SK-N-SH (cell line): ENCODE results near the gene PPID. TPM values are rescaled to one million over a fixed set of nuclear protein-coding genes. Genes with fewer than 3 reads are reported as not detected.

Source experiments
- CTCF ChIA-PET: fragments of 300-600, 350-600 bp; formaldehyde crosslinking; extraction: SDS; loops from one replicate; lab custom pipeline; 2021; lab: Yijun Ruan, JAX
- POLR2A ChIA-PET: fragments of 350-600 bp; sonication (Branson Sonifier 250); formaldehyde crosslinking; extraction: SDS; loops from one replicate; lab custom pipeline; 2020; ENCODE audit warnings: antibody characterized with exemption, inconsistent platforms; lab: Yijun Ruan, JAX
- DNase-seq: peaks from one replicate; pipeline ENCODE4 v3.0.0; 2012
- H2AFZ ChIP-seq: fragments of 200-600 bp; sonication (generic); 2 replicates; pipeline ENCODE4 v1.8.1; 2016; ENCODE audit warnings: antibody characterized with exemption, mild to moderate bottlenecking, low read depth
- H3F3A ChIP-seq: fragments of 200-600 bp; sonication (generic); replicated peaks from 2 replicates; pipeline ENCODE3; 2016; ENCODE audit warnings: antibody characterized with exemption, mild to moderate bottlenecking; ENCODE audit not compliant: insufficient read depth
- H3K27ac ChIP-seq, 2 experiments: fragments of 200-500 bp in 1 of 2; fragments of 200-600 bp in 1 of 2; sonication (Bioruptor generic) in 1 of 2; sonication (generic), shearing (Covaris generic) in 1 of 2; 2 replicates each; pipeline versions ENCODE4 v1.5.1 to v1.6.1; 2014 to 2016; ENCODE audit warnings: low read depth in 2 of 2, inconsistent platforms in 1 of 2, low read length in 1 of 2, mild to moderate bottlenecking in 1 of 2, mixed read lengths in 1 of 2
- H3K27me3 ChIP-seq: fragments of 200-600 bp; sonication (generic), shearing (Covaris generic); 2 replicates; pipeline ENCODE4 v1.6.1; 2016; ENCODE audit warnings: mixed run types; ENCODE audit not compliant: insufficient read depth
- H3K36me3 ChIP-seq, 2 experiments: fragments of 200-500 bp in 1 of 2; fragments of 200-600 bp in 1 of 2; sonication (Bioruptor generic) in 1 of 2; sonication (generic) in 1 of 2; replicated peaks in 1 of 2; 2 replicates each; pipeline versions ENCODE3 to v1.5.1; 2014 to 2016; ENCODE audit warnings: low read length in 1 of 2, mild to moderate bottlenecking in 1 of 2; ENCODE audit not compliant: insufficient read depth in 2 of 2, control insufficient read depth in 1 of 2
- H3K4me1 ChIP-seq, 2 experiments: fragments of 200-500 bp in 1 of 2; fragments of 200-600 bp in 1 of 2; sonication (Bioruptor generic) in 1 of 2; sonication (generic), shearing (Covaris generic) in 1 of 2; 2 replicates each; pipeline versions ENCODE4 v1.5.1 to v1.6.1; 2014 to 2016; ENCODE audit warnings: low read depth in 1 of 2, low read length in 1 of 2, mixed run types in 1 of 2; ENCODE audit not compliant: insufficient read depth in 2 of 2, control insufficient read depth in 1 of 2
- H3K4me2 ChIP-seq: fragments of 200-600 bp; sonication (generic), shearing (Covaris generic); 2 replicates; pipeline ENCODE4 v1.6.1; 2017; ENCODE audit warnings: mixed run types
- H3K4me3 ChIP-seq, 2 experiments: fragments of 200-500 bp in 1 of 2; fragments of 200-600 bp in 1 of 2; sonication (Bioruptor generic) in 1 of 2; sonication (generic), shearing (Covaris generic) in 1 of 2; 2 replicates each; pipeline versions ENCODE4 v1.5.1 to v1.8.1; 2014 to 2016; ENCODE audit warnings: low read depth in 2 of 2, inconsistent platforms in 1 of 2, low read length in 1 of 2, mild to moderate bottlenecking in 1 of 2, mixed read lengths in 1 of 2, moderate library complexity in 1 of 2
- H3K79me2 ChIP-seq: fragments of 200-600 bp; sonication (generic); 2 replicates; pipeline ENCODE4 v1.8.1; 2017; ENCODE audit warnings: mild to moderate bottlenecking; ENCODE audit not compliant: insufficient read depth
- H3K9ac ChIP-seq: fragments of 200-600 bp; sonication (generic); 2 replicates; pipeline ENCODE4 v1.6.1; 2017; ENCODE audit warnings: mixed run types
- H3K9me2 ChIP-seq: fragments of 200-600 bp; sonication (generic); 2 replicates; pipeline ENCODE4 v1.6.1; 2017; ENCODE audit warnings: mixed run types
- H3K9me3 ChIP-seq: fragments of 200-600 bp; sonication (generic); 2 replicates; pipeline ENCODE4 v1.6.1; 2017; ENCODE audit warnings: mixed run types, mild to moderate bottlenecking, moderate library complexity
- H4K20me1 ChIP-seq: fragments of 200-600 bp; sonication (generic); 2 replicates; pipeline ENCODE4 v1.6.1; 2017; ENCODE audit warnings: mild to moderate bottlenecking, mixed run types; ENCODE audit not compliant: insufficient read depth
- ELF1 ChIP-seq: IDR thresholded peaks from 2 replicates; pipeline ENCODE4 v1.4.0; 2012
- EP300 ChIP-seq, 2 experiments: IDR thresholded peaks; 2 replicates each; pipeline versions ENCODE4 v1.4.0 to v1.6.1; 2012; ENCODE audit warnings: borderline replicate concordance in 1 of 2, low read depth in 1 of 2, low read length in 1 of 2
- FOSL2 ChIP-seq: IDR thresholded peaks from 2 replicates; pipeline ENCODE4 v1.4.0; 2012; ENCODE audit warnings: low read depth, mild to moderate bottlenecking, moderate library complexity, borderline replicate concordance
- GABPA ChIP-seq: IDR thresholded peaks from 2 replicates; pipeline ENCODE4 v1.4.0; 2012; ENCODE audit warnings: low read depth, mild to moderate bottlenecking
- IRF3 ChIP-seq: fragments of 150-350 bp; IDR thresholded peaks from 2 replicates; pipeline ENCODE4 v1.6.1; 2016; ENCODE audit warnings: mild to moderate bottlenecking, low read depth, low read length
- JUND ChIP-seq: IDR thresholded peaks from 2 replicates; pipeline ENCODE4 v1.4.0; 2012
- NFIC ChIP-seq: IDR thresholded peaks from 2 replicates; pipeline ENCODE4 v1.4.0; 2012; ENCODE audit warnings: borderline replicate concordance
- POLR2AphosphoS5 ChIP-seq: IDR thresholded peaks from 2 replicates; pipeline ENCODE4 v1.6.1; 2012; ENCODE audit warnings: low read depth, low read length
- RXRA ChIP-seq: IDR thresholded peaks from 2 replicates; pipeline ENCODE4 v1.4.0; 2012; ENCODE audit warnings: low read depth, mild to moderate bottlenecking, borderline replicate concordance
- SMC3 ChIP-seq: IDR thresholded peaks from 2 replicates; pipeline ENCODE4 v1.6.1; 2012; ENCODE audit warnings: low read depth, low read length, improper control_type of control experiment
- TEAD4 ChIP-seq: IDR thresholded peaks from 2 replicates; pipeline ENCODE4 v1.4.0; 2012; ENCODE audit warnings: mild to moderate bottlenecking, borderline replicate concordance; ENCODE audit not compliant: insufficient read depth
- YY1 ChIP-seq: IDR thresholded peaks from 2 replicates; pipeline ENCODE4 v1.4.0; 2012; ENCODE audit warnings: low read depth, mild to moderate bottlenecking
- ZBTB33 ChIP-seq: IDR thresholded peaks from 2 replicates; pipeline ENCODE4 v1.4.0; 2012; ENCODE audit warnings: low read depth, borderline replicate concordance
- WGBS: methylation state at CpG from one replicate; pipeline ENCODE4 v1.1.6; 2017; ENCODE audit warnings: low lambda C conversion rate; 5-methylcytosine and 5-hydroxymethylcytosine counted together
- polyA plus RNA-seq, 3 experiments: library from polyadenylated mRNA; depleted of rRNA; stranded (reverse); fragments of >200 nt; gene quantifications; 2 replicates each; pipeline ENCODE4 v1.2.3, GENCODE V29; 2012
- TF ChIP-seq, protein P1 (sequence below): IDR thresholded peaks from 2 replicates; pipeline ENCODE4; 2012
- TF ChIP-seq, protein P2 (sequence below): IDR thresholded peaks from 2 replicates; pipeline ENCODE4 v1.4.0; 2012; ENCODE audit warnings: low read depth, borderline replicate concordance
- TF ChIP-seq, protein P3 (sequence below): fragments of 150-350 bp; IDR thresholded peaks from 2 replicates; pipeline ENCODE4 v1.6.1; 2017; ENCODE audit warnings: antibody characterized with exemption, low read length, low read depth, borderline replicate concordance
- TF ChIP-seq, protein P4 (sequence below): IDR thresholded peaks from 2 replicates; pipeline ENCODE4 v1.6.1; 2012; ENCODE audit warnings: mild to moderate bottlenecking, low read depth, low read length, moderate library complexity

The PPID gene
- polyA plus RNA-seq, 1 of the 3 experiments (the other 2 are of a cell fraction), result 20.2 TPM

- CTCF ChIA-PET, result interaction anchor here (1.0 to 1.6 kb wide), 5 partner anchors 34 to 727 kb away, joined by 3 to 4 read pairs (median 4); no protein-coding TSS in a partner anchor
- Histone ChIP-seq H3K79me2 (no peaks in the 10 kb centered on the region), H3K4me1 (no peaks in the 10 kb centered on the region), H3K9me3 (no peaks in the 10 kb centered on the region), H3K36me3 (no peaks in the 10 kb centered on the region), H3K27ac (no peak overlapping the region), H2AFZ (no peak overlapping the region), H3K27me3 (no peaks in the 10 kb centered on the region), H3K4me3 (no peak overlapping the region), H3F3A (peaks cover 5% of the 10 kb centered on the region), H4K20me1 (no peaks in the 10 kb centered on the region), H3K9me2 (no peaks in the 10 kb centered on the region), H3K4me2 (no peak overlapping the region), H3K9ac (no peak overlapping the region)
- TF ChIP-seq YY1 (no peak), NFIC (no peak), TEAD4 (no peak), FOSL2 (no peak), IRF3 (no peak), ZBTB33 (no peak), JUND (no peak), SMC3 (no peak), POLR2AphosphoS5 (no peak), EP300 (IDR thresholded peaks at IDR 0.05; ENCODE audit: borderline replicate concordance in 1 of 2, low read depth in 1 of 2, low read length in 1 of 2) (no peak), RXRA (no peak), GABPA (no peak), ELF1 (no peak)
- TF ChIP-seq, protein P1, sequence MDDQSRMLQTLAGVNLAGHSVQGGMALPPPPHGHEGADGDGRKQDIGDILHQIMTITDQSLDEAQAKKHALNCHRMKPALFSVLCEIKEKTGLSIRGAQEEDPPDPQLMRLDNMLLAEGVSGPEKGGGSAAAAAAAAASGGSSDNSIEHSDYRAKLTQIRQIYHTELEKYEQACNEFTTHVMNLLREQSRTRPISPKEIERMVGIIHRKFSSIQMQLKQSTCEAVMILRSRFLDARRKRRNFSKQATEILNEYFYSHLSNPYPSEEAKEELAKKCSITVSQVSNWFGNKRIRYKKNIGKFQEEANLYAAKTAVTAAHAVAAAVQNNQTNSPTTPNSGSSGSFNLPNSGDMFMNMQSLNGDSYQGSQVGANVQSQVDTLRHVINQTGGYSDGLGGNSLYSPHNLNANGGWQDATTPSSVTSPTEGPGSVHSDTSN, result no peak
- TF ChIP-seq, protein P2, sequence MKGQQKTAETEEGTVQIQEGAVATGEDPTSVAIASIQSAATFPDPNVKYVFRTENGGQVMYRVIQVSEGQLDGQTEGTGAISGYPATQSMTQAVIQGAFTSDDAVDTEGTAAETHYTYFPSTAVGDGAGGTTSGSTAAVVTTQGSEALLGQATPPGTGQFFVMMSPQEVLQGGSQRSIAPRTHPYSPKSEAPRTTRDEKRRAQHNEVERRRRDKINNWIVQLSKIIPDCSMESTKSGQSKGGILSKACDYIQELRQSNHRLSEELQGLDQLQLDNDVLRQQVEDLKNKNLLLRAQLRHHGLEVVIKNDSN, result no peak
- TF ChIP-seq, protein P3, sequence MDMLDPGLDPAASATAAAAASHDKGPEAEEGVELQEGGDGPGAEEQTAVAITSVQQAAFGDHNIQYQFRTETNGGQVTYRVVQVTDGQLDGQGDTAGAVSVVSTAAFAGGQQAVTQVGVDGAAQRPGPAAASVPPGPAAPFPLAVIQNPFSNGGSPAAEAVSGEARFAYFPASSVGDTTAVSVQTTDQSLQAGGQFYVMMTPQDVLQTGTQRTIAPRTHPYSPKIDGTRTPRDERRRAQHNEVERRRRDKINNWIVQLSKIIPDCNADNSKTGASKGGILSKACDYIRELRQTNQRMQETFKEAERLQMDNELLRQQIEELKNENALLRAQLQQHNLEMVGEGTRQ, result no peak
- TF ChIP-seq, protein P4, sequence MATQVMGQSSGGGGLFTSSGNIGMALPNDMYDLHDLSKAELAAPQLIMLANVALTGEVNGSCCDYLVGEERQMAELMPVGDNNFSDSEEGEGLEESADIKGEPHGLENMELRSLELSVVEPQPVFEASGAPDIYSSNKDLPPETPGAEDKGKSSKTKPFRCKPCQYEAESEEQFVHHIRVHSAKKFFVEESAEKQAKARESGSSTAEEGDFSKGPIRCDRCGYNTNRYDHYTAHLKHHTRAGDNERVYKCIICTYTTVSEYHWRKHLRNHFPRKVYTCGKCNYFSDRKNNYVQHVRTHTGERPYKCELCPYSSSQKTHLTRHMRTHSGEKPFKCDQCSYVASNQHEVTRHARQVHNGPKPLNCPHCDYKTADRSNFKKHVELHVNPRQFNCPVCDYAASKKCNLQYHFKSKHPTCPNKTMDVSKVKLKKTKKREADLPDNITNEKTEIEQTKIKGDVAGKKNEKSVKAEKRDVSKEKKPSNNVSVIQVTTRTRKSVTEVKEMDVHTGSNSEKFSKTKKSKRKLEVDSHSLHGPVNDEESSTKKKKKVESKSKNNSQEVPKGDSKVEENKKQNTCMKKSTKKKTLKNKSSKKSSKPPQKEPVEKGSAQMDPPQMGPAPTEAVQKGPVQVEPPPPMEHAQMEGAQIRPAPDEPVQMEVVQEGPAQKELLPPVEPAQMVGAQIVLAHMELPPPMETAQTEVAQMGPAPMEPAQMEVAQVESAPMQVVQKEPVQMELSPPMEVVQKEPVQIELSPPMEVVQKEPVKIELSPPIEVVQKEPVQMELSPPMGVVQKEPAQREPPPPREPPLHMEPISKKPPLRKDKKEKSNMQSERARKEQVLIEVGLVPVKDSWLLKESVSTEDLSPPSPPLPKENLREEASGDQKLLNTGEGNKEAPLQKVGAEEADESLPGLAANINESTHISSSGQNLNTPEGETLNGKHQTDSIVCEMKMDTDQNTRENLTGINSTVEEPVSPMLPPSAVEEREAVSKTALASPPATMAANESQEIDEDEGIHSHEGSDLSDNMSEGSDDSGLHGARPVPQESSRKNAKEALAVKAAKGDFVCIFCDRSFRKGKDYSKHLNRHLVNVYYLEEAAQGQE, result no peak
- POLR2A ChIA-PET, result no interaction called here
- DNase-seq, result no peak
- 79% methylated on average over 1 of the region's 1 CpG for WGBS
These were observed 5.0 kb upstream of the PPID start for GRCh38 chr4:158728236-158728635.
